ENCODE data around the gene DNAJC15.
"Not testable (repeated sequence)": the region's sequence is repeated elsewhere in the genome, so short reads cannot be mapped to it uniquely, and the experiment has no call there.

The DNAJC15 gene

DNA sequence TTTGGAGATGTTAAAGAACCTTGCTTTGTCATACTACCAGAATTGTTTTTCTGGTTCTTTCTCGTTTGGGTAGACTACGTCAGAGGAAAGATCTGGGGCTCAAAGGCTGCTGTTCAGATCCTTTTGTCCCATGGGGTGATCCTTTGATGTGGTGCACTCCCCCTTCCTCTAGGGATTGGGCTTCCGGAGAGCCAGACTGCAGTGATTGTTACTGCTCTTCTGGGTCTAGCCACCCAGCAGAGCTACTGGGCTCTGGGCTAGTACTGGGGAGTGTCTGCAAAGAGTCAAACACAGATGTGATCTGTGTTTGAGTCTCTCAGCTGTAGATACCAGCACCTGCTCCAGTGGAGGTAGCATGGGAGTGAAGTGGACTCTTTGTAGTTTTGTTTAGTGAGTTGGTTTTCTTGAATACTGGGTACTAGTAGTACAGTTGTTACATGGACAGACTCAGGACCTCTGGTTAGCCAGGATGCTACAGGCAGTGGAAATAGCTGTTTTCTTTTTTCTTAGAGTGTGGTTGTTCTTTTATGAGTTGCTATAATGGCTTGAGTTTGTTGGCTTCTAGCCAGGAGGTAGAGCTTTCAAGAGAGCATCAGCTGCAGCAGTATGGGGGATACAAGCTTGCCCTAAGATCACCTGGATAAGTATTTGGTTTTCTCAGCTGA is 34.4 kb downstream of the DNAJC15 start:
- DNase-seq (ENCODE audit: insufficient read length) = no peak
- TF ChIP-seq POLR2A (IDR thresholded peaks at IDR 0.05; ENCODE audit: low read depth, low read length) = no peak
- TF ChIP-seq TAF1 (IDR thresholded peaks at IDR 0.05; ENCODE audit: borderline replicate concordance, low read depth, low read length) = no peak
- TF ChIP-seq POLR2AphosphoS5 (IDR thresholded peaks at IDR 0.05; ENCODE audit: low read depth, low read length) = no peak
- FAIRE-seq = peak; percentile 62

GRCh38 chr13:43058318-43058674 is 34.9 kb downstream of the DNAJC15 start:
- TF ChIP-seq POLR2AphosphoS5 (IDR thresholded peaks at IDR 0.05; ENCODE audit: low read depth, low read length) = no peak
- TF ChIP-seq TAF1 (IDR thresholded peaks at IDR 0.05; ENCODE audit: borderline replicate concordance, low read depth, low read length) = no peak
- TF ChIP-seq POLR2A (IDR thresholded peaks at IDR 0.05; ENCODE audit: low read depth, low read length) = no peak
- no peak for DNase-seq (ENCODE audit: insufficient read length)
- peak; percentile 5 for FAIRE-seq

- DNase-seq (ENCODE audit: insufficient read length) = no peak
- no peak for FAIRE-seq
- TF ChIP-seq POLR2AphosphoS5 (IDR thresholded peaks at IDR 0.05; ENCODE audit: low read depth, low read length) (no peak), POLR2A (IDR thresholded peaks at IDR 0.05; ENCODE audit: low read depth, low read length) (no peak)
These were observed 35.4 kb downstream of the DNAJC15 start for GRCh38 chr13:43058831-43059230.

DNA sequence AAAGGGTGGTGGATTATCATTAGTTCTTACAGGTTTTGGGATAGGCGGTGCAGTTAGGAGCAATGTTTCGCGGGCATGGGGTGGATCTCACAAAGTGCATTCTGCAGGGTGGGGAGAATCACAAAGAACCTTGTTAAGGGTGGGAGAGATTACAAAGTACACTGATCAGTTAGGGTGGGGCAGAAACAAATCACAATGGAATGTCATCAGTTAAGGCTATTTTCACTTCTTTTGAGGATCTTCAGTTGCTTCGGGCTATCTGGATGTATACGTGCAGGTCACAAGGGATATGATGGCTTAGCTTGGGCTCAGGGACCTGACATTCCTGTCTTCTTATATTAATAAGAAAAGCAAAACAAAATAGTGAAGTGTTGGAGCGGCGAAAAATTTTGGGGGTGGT is 36.4 kb downstream of the DNAJC15 start:
- not testable (repeated sequence) for FAIRE-seq; DNase-seq (ENCODE audit: insufficient read length)

- FAIRE-seq; DNase-seq (ENCODE audit: insufficient read length): not testable (repeated sequence)
These were observed 37.4 kb downstream of the DNAJC15 start for GRCh38 chr13:43060806-43061205.

- TF ChIP-seq POLR2A (IDR thresholded peaks at IDR 0.05; ENCODE audit: low read depth, low read length) (no peak), TAF1 (IDR thresholded peaks at IDR 0.05; ENCODE audit: borderline replicate concordance, low read depth, low read length) (no peak), POLR2AphosphoS5 (IDR thresholded peaks at IDR 0.05; ENCODE audit: low read depth, low read length) (no peak)
- no peak for FAIRE-seq
- no peak for DNase-seq (ENCODE audit: insufficient read length)
These were observed 38.3 kb downstream of the DNAJC15 start for GRCh38 chr13:43061496-43062280.

GRCh38 chr13:43071824-43072223 is 48.4 kb downstream of the DNAJC15 start:
- no peak for TF ChIP-seq POLR2AphosphoS5 (IDR thresholded peaks at IDR 0.05; ENCODE audit: low read depth, low read length)
- no peak for TF ChIP-seq POLR2A (IDR thresholded peaks at IDR 0.05; ENCODE audit: low read depth, low read length)
- TF ChIP-seq TAF1 (IDR thresholded peaks at IDR 0.05; ENCODE audit: borderline replicate concordance, low read depth, low read length) = no peak
- no peak for DNase-seq (ENCODE audit: insufficient read length)
- FAIRE-seq = no peak

DNA sequence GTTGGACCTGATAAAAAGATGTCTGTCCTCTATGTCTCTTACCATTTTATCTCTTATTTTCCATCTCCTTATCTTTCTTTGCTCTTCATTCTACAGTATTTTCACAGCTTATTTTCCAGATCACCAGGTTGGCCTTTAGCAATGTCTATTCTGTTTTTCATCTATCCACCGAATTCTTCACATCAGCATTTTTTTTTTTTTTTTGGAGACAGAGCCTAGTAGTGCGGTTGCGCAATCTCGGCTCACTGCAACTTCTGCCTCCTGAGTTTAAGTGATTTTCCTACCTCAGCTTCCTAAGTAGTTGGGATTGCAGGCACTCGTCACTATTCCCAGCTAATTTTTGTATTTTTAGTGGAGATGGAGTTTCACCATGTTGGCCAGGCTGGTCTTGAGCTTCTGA is 49.0 kb downstream of the DNAJC15 start:
- no peak for FAIRE-seq
- DNase-seq (ENCODE audit: insufficient read length) = no peak
- no peak for TF ChIP-seq POLR2AphosphoS5 (IDR thresholded peaks at IDR 0.05; ENCODE audit: low read depth, low read length)
- no peak for TF ChIP-seq POLR2A (IDR thresholded peaks at IDR 0.05; ENCODE audit: low read depth, low read length)
- no peak for TF ChIP-seq TAF1 (IDR thresholded peaks at IDR 0.05; ENCODE audit: borderline replicate concordance, low read depth, low read length)

DNA sequence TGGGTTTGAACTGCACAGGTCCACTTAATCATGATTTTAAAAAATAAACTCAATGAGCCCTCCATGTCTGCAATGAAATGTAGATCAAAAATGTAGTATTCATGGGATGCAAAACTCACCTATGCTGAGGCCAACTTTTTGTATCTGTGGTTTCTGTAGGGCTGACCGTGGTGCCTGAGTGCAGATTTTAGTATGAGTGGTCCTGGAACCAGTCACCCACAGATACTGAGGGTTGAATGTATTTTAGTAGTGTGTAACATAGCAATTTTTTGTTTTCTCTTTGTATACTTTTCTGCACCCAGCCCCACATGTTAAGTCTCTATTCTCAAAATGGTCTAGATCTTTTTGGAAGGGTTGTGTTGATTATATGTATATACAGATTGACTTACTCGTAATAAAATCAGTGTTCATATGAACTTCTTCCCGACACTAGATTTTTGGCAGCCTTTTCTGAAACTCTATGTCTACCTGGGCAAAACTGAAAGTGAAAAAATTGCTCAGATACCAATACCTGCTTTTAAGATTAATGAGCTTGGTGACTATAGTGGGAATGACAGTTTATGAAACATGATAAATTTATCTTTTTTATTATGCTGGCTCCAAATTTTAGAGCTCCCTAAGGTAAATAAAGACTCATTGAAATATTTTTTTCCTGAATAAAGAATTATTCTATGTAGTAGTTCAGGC is 51.6 kb downstream of the DNAJC15 start:
- no peak for DNase-seq (ENCODE audit: insufficient read length)
- FAIRE-seq = peak; percentile 64
- no peak for TF ChIP-seq POLR2A (IDR thresholded peaks at IDR 0.05; ENCODE audit: low read depth, low read length)
- no peak for TF ChIP-seq TAF1 (IDR thresholded peaks at IDR 0.05; ENCODE audit: borderline replicate concordance, low read depth, low read length)
- TF ChIP-seq POLR2AphosphoS5 (IDR thresholded peaks at IDR 0.05; ENCODE audit: low read depth, low read length) = no peak

DNA sequence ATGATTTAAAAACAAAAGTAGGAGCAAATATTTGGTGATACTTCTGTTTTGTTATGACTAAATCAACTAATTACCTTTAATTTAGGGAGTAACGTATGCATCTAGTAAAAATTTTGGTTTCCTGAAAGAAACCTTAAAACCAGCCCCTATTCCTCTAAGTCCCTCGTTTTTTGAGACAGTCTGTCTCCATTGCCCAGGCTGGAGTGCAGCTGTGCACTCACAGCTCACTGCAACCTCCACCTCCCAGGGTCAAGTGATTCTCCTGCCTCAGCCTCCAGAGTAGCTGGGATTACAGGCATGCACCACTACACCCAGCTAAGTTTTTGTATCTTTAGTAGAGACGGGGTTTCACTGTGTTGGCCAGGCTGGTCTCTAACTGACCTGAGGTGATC is 52.1 kb downstream of the DNAJC15 start:
- not testable (repeated sequence) for FAIRE-seq; DNase-seq (ENCODE audit: insufficient read length)

DNA sequence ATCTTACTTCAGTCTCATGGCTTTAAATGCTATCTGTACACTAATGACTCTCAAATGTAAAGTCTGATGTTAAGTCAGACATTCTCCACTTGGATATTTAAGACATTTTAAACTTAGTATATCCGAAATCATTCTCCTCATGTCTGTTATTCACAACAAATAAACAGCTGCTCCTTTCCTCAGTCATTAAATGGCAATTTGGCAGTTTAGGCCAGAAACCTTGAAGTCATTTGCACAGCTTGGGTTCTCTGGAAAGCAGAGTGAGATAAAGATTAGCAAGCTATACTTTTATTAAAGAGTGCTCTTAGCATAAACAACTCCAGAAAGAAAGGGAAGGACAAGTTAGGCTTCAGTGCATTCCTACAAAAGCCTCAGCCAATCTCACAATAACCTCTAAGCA is 53.7 kb downstream of the DNAJC15 start:
- no peak for TF ChIP-seq POLR2AphosphoS5 (IDR thresholded peaks at IDR 0.05; ENCODE audit: low read depth, low read length)
- no peak for TF ChIP-seq POLR2A (IDR thresholded peaks at IDR 0.05; ENCODE audit: low read depth, low read length)
- TF ChIP-seq TAF1 (IDR thresholded peaks at IDR 0.05; ENCODE audit: borderline replicate concordance, low read depth, low read length) = no peak
- FAIRE-seq (no peak), DNase-seq (ENCODE audit: insufficient read length) (no peak)

DNA sequence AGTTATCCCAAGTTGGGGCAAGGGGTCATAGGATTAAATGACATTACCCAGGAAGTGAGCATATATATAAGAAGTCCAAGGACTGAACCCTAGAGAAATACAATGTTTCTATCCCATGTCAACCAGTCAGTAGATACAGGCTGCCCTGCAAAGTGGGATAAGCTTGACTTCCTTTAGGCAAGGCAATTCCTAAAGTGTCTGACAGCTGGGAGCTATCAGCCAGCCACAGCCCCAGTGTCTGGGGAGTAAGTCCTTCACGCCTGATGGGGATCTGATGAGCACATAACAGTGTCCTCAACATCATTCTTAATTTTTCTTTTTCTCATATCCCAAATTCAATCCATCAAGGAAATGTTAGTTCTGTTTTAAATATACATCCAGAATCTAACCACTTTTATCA is 54.1 kb downstream of the DNAJC15 start:
- no peak for TF ChIP-seq POLR2A (IDR thresholded peaks at IDR 0.05; ENCODE audit: low read depth, low read length)
- no peak for TF ChIP-seq TAF1 (IDR thresholded peaks at IDR 0.05; ENCODE audit: borderline replicate concordance, low read depth, low read length)
- TF ChIP-seq POLR2AphosphoS5 (IDR thresholded peaks at IDR 0.05; ENCODE audit: low read depth, low read length) = no peak
- FAIRE-seq (peak; percentile 64), DNase-seq (ENCODE audit: insufficient read length) (no peak)
